ENCODE results near the gene NLRC5.

Gene NLRC5

GRCh38 chr16:57084257-57084770, 95.0 kb downstream of the NLRC5 start:
- no peak overlapping the region for H3K27ac ChIP-seq (ENCODE audit: low read length)
- H3K4me1 ChIP-seq (ENCODE audit: low read length), result no peaks in the 10 kb centered on the region

GRCh38 chr16:57084996-57085395, 95.6 kb downstream of the NLRC5 start:
- no peak for DNase-seq
- H3K79me2 ChIP-seq (ENCODE audit: low read length), result no peaks in the 10 kb centered on the region
- H3K9ac ChIP-seq (ENCODE audit: low read length), result no peak overlapping the region
- no peak for TF ChIP-seq EZH2 (optimal IDR thresholded peaks at IDR 0.05; ENCODE audit: low read depth, low read length)
- no peak overlapping the region for H3K4me3 ChIP-seq (ENCODE audit: low read length)
- no peaks in the 10 kb centered on the region for H3K36me3 ChIP-seq (replicated peaks; ENCODE audit: insufficient read depth, low read length)
- no peaks in the 10 kb centered on the region; the same call in 1 of the 2 replicates for H3K27me3 ChIP-seq (replicated peaks; ENCODE audit: insufficient read depth, low read length)
- no peak overlapping the region for H2AFZ ChIP-seq (ENCODE audit: low read length)
- no peaks in the 10 kb centered on the region for H3K9me3 ChIP-seq (replicated peaks; ENCODE audit: insufficient read depth, low read length)
- H3K4me1 ChIP-seq (ENCODE audit: low read length), result no peaks in the 10 kb centered on the region
- no peaks in the 10 kb centered on the region for H3K9me2 ChIP-seq (replicated peaks; ENCODE audit: insufficient read depth, low read length)
- H3F3A ChIP-seq (ENCODE audit: insufficient read depth, low read length), result no peaks in the 10 kb centered on the region
- no peak overlapping the region for H3K27ac ChIP-seq (ENCODE audit: low read length)
- H3K4me2 ChIP-seq (ENCODE audit: low read depth, low read length), result no peak overlapping the region
- H4K20me1 ChIP-seq (ENCODE audit: insufficient read depth, low read length), result no peaks in the 10 kb centered on the region

More at GRCh38 chr16:57084257-57084770, 95.0 kb downstream of the NLRC5 start:
- no peaks in the 10 kb centered on the region for H3K79me2 ChIP-seq (ENCODE audit: low read length)
- H3K9me2 ChIP-seq (replicated peaks; ENCODE audit: insufficient read depth, low read length), result no peaks in the 10 kb centered on the region
- peak; percentile 97 for TF ChIP-seq CTCF (IDR thresholded peaks at IDR 0.05; ENCODE audit: low read length)
- TF ChIP-seq EZH2 (optimal IDR thresholded peaks at IDR 0.05; ENCODE audit: low read depth, low read length), result no peak
- no peak for TF ChIP-seq EZH2phosphoT487 (IDR thresholded peaks at IDR 0.05; ENCODE audit: low read length)
- H3K4me3 ChIP-seq (ENCODE audit: low read length), result no peak overlapping the region
- no peaks in the 10 kb centered on the region for H3K9me3 ChIP-seq (replicated peaks; ENCODE audit: insufficient read depth, low read length)
- DNase-seq, result peak; percentile 69
- H3K27me3 ChIP-seq (replicated peaks; ENCODE audit: insufficient read depth, low read length), result no peaks in the 10 kb centered on the region; the same call in 1 of the 2 replicates
- H3K36me3 ChIP-seq (replicated peaks; ENCODE audit: insufficient read depth, low read length), result no peaks in the 10 kb centered on the region
- no peaks in the 10 kb centered on the region for H4K20me1 ChIP-seq (ENCODE audit: insufficient read depth, low read length)
- no peak overlapping the region for H3K9ac ChIP-seq (ENCODE audit: low read length)
- H3F3A ChIP-seq (ENCODE audit: insufficient read depth, low read length), result no peaks in the 10 kb centered on the region
- no peak overlapping the region for H3K4me2 ChIP-seq (ENCODE audit: low read depth, low read length)
- H2AFZ ChIP-seq (ENCODE audit: low read length), result no peak overlapping the region

- H3K36me3 ChIP-seq (replicated peaks; ENCODE audit: insufficient read depth, low read length), result no peaks in the 10 kb centered on the region
- no peaks in the 10 kb centered on the region for H3K9me2 ChIP-seq (replicated peaks; ENCODE audit: insufficient read depth, low read length)
- no peak for TF ChIP-seq EZH2 (optimal IDR thresholded peaks at IDR 0.05; ENCODE audit: low read depth, low read length)
- no peak for TF ChIP-seq CTCF (IDR thresholded peaks at IDR 0.05; ENCODE audit: low read length)
- no peak for TF ChIP-seq EZH2phosphoT487 (IDR thresholded peaks at IDR 0.05; ENCODE audit: low read length)
- no peak overlapping the region for H3K4me2 ChIP-seq (ENCODE audit: low read depth, low read length)
- no peak overlapping the region for H3K27ac ChIP-seq (ENCODE audit: low read length)
- H2AFZ ChIP-seq (ENCODE audit: low read length), result no peak overlapping the region
- no peaks in the 10 kb centered on the region for H3K4me1 ChIP-seq (ENCODE audit: low read length)
- peaks cover 16% of the 10 kb centered on the region for H3K27me3 ChIP-seq (replicated peaks; ENCODE audit: insufficient read depth, low read length)
- no peaks in the 10 kb centered on the region for H4K20me1 ChIP-seq (ENCODE audit: insufficient read depth, low read length)
- H3K9me3 ChIP-seq (replicated peaks; ENCODE audit: insufficient read depth, low read length), result no peaks in the 10 kb centered on the region
- DNase-seq, result no peak
- H3K79me2 ChIP-seq (ENCODE audit: low read length), result no peaks in the 10 kb centered on the region
- no peak overlapping the region for H3K9ac ChIP-seq (ENCODE audit: low read length)
- no peaks in the 10 kb centered on the region for H3F3A ChIP-seq (ENCODE audit: insufficient read depth, low read length)
- no peak overlapping the region for H3K4me3 ChIP-seq (ENCODE audit: low read length)
These were observed 97.6 kb downstream of the NLRC5 start for GRCh38 chr16:57087003-57087402.

GRCh38 chr16:57089406-57089805, 100.0 kb downstream of the NLRC5 start:
- Histone ChIP-seq H3K27ac (ENCODE audit: low read length) (no peak overlapping the region), H3K79me2 (ENCODE audit: low read length) (no peaks in the 10 kb centered on the region), H3K9me3 (replicated peaks; ENCODE audit: insufficient read depth, low read length) (no peaks in the 10 kb centered on the region), H3K9me2 (replicated peaks; ENCODE audit: insufficient read depth, low read length) (no peaks in the 10 kb centered on the region), H4K20me1 (ENCODE audit: insufficient read depth, low read length) (no peaks in the 10 kb centered on the region), H3K9ac (ENCODE audit: low read length) (no peak overlapping the region), H3K4me1 (ENCODE audit: low read length) (no peaks in the 10 kb centered on the region), H3K4me2 (ENCODE audit: low read depth, low read length) (no peak overlapping the region), H3F3A (ENCODE audit: insufficient read depth, low read length) (no peaks in the 10 kb centered on the region), H3K36me3 (replicated peaks; ENCODE audit: insufficient read depth, low read length) (no peaks in the 10 kb centered on the region), H2AFZ (ENCODE audit: low read length) (no peak overlapping the region), H3K4me3 (ENCODE audit: low read length) (no peak overlapping the region), H3K27me3 (replicated peaks; ENCODE audit: insufficient read depth, low read length) (peaks cover 17% of the 10 kb centered on the region)
- TF ChIP-seq EZH2phosphoT487 (IDR thresholded peaks at IDR 0.05; ENCODE audit: low read length) (no peak), CTCF (IDR thresholded peaks at IDR 0.05; ENCODE audit: low read length) (no peak), EZH2 (optimal IDR thresholded peaks at IDR 0.05; ENCODE audit: low read depth, low read length) (no peak)
- no peak for DNase-seq
